NT2/D1 (cell line): ENCODE measurements around the gene BICC1.

Source experiments
- YY1 ChIP-seq: IDR thresholded peaks from 2 replicates; pipeline ENCODE4 v1.6.1; 2011; ENCODE audit not compliant: insufficient read length, insufficient read depth
- ZNF274 ChIP-seq: IDR thresholded peaks from 2 replicates; pipeline ENCODE4 v1.6.1; 2011; ENCODE audit warnings: mild to moderate bottlenecking, low read depth, low read length

DNA sequence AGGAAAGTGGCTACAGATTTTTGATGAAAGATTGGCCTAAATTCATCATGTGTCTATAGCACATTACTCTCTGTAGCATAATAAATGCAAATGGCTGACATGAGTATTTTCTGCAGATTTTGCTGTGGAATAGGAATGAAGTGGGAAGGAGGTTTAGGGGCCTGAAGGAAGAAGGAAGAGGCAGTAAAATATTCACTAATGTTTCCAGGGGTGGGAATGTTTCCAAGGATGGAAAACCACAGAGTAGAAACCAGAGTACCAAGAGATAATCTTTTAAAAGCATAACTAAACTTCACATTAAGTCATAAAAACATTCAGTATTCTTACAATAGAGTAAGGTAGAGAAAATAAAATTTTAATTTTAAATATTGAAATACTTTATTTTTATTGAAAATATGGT is 267.8 kb downstream of the BICC1 start:
- TF ChIP-seq ZNF274 = no peak
- no peak for TF ChIP-seq YY1
